Activated effector memory CD4-positive, alpha-beta T cell treated with anti-CD3 and anti-CD28 coated beads, Interleukin-2, amount 50 U/mL, for 16 hours (primary cell): Measurements from ENCODE around the gene NOPCHAP1.
"Not testable (repeated sequence)": the region's sequence is repeated elsewhere in the genome, so short reads cannot be mapped to it uniquely, and the experiment has no call there.

Experiments used
- DNase-seq: peaks from one replicate; pipeline ENCODE4 v3.0.0-alpha.2; 2020

NOPCHAP1 gene

DNA sequence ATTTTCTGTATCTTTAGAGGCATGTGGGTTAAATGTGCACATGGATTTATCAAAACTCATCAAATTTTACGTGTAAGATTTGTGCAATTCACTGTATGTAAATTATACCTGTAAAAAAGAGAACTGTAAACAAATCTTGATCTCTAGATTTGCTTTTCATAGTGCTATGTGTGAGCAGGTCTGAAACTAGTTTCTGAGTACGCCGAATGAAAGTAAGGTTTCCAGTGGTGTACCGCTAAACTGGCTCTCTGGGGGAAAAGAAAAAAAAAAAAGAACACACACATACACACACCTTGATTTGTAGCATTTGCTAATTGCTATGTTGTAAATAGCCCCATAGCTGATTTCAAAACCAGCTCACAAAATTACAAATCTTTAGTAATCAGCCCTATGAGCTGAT lies 19.4 kb upstream of the NOPCHAP1 start:
- DNase-seq, result no peak

DNA sequence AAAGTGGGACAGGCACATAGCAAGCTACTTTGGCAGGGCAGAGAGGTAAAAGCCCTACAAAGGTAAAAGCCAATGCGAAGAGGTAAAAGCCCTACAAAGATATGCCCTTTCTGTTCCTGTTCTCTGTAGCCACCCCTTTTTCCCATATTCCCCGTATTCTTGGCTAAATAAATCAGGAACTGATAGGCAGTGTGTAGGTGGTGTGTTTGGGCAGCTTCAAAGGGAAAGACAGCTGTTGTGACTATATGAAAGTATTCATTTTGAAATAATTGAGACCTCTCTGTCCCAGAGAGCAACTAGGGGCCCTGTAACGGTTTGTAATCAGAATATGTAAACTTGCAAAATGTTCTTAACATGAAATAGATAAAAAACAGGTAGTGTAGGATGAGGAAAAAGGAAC lies 16.8 kb upstream of the NOPCHAP1 start:
- no peak for DNase-seq

DNA sequence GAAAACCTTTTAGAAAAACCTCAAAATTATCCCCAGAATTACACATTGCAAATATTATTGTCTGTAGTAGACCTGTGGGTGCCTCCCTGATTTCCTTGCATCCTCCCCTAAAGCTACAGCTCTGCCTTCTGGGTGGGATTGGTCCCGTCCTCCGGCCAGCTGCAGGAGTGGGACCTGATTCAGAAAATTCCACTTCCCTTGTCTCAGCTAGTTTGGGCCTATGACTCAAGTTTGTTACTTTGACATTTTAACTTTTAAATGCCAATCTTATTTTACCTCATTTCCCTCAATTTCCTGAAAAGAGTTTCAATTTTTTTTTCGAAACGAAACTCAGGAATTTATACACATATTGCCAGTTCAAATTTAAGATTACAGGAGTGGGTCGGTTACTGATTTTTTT lies 14.8 kb upstream of the NOPCHAP1 start:
- no peak for DNase-seq

DNA sequence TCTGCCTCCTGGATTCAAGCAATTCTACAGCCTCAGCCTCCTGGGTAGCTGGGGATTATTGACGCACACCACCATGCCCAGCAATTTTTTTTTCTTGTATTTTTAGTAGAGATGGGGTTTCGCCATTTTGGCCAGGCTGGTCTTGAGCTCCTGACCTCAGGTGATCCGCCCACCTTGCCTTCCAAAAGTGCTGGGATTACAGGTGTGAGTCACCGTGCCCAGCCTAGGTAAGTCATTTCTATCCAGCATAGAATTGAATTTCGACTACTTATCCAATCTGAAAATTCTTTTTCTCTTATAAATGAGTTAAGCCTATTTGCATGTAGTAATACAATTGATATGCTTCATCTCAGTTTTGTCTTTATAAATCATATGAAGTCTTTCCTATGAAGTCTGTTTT lies 12.9 kb upstream of the NOPCHAP1 start:
- DNase-seq, result no peak

DNA sequence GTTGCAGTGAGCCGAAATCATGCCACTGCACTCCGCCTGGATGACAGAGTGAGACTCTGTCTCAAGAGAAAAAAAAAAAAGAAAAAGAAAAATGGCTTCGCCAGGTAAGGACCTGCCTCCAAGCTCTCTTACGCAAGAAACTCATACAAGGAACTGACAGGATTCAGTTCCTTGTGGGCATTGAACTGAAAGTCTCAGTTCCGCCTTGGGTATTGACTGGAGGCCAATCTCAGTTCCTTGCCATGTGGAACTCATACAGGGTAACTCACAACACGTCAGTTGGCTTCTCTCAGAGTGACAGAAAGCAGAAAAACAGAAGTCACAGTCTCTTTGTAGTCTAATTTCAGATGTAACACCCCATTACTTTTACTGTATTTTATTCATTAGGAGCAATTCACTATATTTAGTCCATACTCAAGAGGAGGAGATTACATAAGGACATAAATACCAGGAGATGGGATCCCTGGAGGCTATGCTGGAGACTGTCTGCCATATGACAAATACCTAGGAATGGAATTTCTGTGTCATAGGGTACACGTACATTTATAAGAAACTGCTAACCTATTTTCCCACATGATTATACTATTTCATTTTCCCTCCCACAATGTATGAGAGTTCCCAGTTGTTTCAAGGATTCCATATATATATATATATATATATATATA lies 11.4 kb upstream of the NOPCHAP1 start:
- DNase-seq, result no peak

DNA sequence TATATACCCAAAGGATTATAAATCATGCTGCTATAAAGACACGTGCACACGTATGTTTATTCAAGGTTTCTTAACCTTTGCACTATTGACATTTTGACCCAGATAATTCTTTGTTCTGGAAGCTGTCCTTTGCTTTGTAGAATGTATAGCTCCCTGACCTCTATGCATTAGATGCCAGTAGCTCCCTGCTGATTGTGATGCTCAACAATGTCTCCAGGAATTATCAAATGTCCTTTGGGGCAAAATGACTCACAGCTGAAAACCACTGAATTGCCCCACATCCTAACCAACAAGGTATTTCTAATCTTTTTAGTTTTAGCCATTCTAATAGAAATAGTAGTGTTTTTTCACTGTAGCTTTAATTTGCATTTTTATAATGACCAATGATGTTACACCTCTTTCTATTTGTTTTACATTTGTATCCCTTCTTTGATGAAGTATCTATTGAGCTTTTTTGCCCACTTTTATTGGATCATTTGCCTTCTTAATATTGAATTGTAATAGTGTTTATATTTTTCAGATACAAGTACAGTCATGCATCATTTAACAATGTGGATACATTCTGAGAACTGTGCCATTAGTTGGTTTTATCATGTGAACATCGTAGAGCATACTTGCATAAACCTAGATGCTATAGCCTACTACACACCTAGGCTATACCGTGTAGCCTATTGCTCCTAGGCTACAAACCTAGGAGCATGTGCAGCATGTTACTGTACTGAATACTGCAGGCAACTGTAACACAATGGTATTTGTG lies 10.4 kb upstream of the NOPCHAP1 start:
- no peak for DNase-seq

DNA sequence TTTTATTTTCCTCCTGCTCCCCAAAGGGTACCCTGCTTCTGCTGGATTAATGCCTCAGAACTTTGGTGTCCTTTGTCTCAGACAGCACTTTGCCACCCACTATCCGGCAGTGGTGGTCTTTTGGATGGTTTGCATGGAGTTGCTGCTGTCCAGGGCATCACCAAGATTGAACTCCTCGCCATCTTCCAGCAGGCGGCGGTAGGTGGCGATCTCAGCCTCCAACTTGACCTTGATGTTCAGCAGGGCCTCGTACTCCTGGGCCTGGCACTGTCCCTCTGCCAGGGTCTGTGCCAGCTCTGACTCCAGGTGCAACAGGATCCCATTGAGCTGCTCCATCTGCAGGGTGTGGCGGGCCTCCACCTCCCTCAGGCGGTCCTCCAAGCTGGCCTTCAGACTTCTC lies 9.4 kb upstream of the NOPCHAP1 start:
- no peak for DNase-seq

DNA sequence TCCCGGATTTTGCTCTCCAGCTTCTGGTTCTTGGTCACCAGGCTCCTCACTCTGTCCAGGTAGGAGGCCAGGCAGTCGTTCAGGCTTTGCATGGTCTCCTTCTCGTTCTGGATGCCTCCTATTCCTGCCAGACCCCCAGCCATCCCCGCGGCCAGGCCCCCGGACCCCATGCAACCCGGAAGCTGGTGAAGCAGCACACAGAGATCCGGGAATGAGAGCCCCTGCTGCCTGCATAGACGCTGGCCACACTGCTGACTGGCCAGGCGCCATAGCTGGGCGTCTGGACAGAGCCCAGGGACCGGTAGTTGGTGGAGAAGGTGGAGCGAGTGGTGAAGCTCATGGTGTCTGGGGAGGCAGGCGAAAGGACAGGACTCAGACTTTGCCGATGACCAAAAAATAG lies 8.4 kb upstream of the NOPCHAP1 start:
- not testable (repeated sequence) for DNase-seq

DNA sequence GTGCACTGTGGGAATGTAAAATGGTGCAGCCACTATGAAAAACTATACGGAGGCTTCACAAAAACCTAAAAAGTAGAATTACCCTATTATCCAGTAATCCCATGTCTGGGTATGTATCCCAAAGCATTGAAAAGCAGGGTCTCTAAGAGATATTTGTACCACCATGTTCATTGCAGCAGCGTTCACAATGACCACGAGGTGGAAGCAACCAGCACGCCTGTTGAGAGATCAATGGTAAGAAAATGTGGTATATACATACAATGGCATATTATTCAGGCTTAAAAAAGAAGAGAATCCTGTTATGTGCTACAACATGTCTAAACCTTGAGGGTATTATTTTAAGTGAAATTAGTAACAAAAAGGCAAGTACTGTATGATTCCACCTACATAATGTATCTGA lies 910 bp upstream of the NOPCHAP1 start:
- no peak for DNase-seq

DNA sequence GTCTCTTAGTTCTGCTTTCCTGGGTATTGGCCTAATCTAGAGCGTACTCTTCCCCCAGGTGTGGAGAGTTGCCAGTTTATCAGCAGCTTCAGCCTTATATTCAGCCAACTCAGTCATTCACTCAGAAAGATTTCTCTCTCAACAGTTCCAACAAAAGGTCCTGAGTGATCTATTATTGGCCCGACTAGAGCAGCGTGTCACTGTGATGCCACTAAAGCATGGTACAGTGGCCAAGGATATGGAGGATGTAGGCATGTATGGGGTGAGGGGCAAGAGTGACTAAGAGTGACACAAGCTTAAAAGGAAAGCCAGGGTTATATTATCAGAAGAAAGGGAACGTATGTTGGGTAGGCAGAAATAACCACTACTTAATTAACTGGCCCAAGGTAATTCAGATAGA lies 4.8 kb downstream of the NOPCHAP1 start:
- DNase-seq, result no peak

DNA sequence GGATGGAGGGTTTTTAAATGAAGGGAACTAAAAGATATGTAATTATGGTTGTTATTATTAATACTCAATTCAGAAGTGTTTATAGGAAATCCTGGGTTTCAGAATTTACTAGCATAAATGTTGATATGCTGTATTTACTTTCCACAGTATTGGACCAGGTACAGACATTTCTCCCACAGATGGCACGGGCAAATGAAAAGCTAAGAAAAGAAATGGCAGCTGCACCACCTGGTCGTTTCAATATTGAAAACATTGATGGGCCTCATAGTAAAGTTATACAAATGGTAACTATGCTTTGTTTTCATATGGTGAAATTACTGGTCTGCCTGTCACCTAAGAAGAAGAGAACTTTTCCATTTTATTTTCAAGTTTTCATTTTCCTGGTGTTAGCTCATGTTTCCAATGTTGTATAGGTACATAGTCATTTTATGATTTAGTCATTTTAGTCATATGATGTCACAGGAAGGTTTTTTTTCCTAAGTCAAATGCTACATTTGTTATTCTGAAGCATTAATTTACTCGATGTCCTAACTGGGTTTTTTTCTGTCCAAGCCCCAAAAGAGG lies 5.5 kb downstream of the NOPCHAP1 start:
- no peak for DNase-seq

DNA sequence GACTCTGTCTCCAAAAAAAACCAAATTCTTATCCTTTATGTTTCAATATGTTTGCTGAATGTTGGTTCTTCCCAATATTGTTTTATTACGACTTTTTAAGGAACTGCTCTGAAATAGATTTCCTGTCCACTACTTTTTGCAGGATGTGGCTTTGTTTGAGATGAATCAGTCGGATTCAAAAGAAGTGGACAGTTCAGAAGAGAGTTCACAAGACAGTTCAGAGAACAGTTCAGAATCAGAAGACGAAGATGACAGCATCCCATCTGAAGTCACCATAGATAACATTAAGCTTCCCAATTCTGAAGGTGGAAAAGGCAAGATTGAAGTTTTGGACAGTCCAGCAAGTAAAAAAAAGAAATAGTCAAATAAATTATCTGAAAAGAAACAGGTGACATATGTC lies 8.2 kb downstream of the NOPCHAP1 start:
- DNase-seq, result no peak

DNA sequence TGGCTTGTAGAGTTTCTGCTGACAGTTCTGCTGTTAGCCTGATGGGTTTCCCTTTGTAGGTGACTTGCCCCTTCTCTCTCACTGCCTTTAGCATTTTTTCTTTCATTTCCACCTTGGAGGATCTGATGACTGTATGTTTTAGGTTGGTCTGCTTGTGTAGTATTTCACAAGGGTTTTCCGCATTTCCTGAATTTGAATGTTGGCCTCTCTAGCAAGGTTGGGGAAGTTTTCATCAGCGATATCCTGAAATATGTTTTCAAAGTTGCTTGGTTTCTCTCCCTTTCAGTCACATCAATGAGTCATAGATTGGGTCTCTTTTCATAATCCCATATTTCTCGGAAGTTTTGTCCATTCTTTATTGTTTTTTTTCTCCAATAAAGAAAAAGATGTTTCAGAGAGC lies 11.4 kb downstream of the NOPCHAP1 start:
- DNase-seq, result no peak

DNA sequence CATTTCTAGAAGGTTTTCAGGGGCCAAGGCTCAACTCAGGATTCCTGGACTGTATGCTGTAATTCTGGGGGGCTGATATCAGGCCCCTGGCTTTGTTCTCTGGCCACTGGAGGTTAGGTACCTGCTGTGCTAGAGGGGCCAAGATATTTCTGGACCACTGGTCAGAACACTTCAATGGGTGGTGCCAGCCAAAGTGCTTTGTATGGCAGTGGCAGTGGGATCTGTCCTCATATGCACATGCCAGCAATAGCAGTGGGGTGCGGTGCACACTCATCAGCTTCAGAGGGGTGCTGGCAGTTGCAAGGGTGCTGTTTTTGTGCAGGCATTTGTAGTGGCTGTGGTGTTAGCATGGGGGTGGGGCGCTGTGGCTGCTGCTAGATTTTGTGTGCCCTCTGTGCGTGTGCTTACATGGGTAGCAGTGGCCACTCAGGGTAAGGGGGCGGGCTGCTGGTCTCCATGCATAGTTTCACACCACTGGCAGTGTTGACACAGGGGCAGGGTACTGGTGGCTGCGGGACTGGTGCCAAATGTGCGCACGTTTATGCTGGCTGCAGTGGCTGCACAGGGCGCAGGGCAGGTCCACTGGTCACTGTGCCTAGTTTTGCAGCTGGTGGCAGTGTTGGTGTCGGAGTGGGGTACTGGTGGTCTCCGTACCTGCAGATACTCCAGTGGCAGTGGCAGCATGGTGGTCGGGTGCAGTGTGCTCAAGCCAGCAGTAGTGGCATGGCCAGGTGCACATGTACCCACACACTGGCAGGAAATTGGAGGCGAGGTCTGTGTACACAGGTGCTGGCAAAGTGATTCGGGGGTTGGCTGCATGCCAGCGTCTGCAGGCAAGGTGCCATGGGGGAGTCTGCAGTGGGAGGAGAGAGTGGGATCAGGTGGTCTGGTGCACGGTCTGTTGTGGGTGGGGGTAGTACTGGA lies 12.6 kb downstream of the NOPCHAP1 start:
- DNase-seq, result no peak

DNA sequence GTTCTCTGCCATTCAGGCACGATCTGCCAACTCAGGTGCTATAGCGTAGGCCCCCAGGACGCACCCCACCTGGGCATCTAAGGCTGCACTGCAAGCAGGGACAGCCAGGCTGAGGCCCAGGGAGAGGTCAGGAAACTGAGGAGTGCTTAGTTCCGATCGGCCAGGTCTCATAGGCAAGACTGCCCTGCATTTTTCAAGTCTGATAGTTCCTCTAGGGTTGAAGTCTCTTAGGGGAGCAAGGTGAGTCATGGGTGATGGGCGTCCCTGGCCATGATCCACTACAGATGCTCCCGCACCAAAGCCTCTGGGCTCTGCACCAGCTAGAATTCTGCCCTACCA lies 13.2 kb downstream of the NOPCHAP1 start:
- DNase-seq, result no peak

DNA sequence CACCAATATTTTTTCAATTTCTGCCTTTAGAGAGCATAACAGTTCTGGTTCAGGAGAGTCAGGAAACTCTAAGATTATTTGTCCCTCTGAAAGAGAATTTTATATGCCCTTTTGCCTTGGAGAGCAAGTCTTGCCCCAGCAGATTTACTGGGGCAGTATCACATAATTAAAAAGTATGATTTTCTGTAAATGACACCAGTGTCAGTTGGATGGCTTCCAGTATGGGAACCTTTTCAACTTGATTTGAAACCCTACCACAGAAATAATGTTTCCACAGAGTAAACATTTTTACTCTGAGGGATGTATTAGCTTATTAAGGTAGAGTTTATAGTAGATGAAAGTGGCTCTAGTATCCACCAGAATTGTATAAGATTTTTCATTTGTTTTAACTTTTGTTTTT lies 15.4 kb downstream of the NOPCHAP1 start:
- no peak for DNase-seq

DNA sequence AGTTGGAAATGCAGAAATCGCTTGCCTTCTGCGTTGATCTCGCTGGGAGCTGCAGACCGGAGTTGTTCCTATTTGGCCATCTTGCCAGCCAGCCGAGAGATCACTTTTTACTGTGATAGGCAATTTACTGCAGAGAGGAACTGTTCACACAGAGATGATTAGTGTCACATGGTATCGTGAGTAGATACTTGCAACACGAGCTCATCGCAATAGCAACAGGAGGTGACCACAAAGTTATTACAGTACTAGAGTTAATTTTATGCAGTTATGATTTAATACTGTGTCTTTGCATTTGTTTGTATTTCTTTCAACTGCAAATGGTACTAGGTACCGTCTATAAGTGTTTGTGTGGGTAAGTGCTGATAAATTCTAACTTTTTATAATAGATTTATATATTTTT lies 27.8 kb downstream of the NOPCHAP1 start:
- DNase-seq, result no peak

DNA sequence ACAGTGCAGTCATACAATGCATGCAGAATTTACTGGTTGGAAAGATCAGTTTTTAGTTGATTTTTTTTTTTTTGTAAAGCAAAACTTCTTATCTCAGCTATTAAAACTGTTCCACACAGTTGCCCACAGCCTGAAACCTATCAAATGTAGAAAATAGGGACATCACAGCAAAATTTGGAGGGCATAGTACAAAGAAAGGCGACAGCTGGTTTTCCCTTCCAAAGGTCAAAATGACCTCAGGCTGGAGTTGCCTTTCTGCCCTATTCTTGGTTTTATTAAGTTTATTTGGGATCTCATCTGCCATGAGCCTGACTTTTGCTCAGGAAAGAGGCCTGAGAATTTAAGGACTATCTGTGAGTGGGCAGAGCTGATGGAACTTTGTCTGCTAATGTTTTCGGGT lies 28.5 kb downstream of the NOPCHAP1 start:
- DNase-seq, result no peak

DNA sequence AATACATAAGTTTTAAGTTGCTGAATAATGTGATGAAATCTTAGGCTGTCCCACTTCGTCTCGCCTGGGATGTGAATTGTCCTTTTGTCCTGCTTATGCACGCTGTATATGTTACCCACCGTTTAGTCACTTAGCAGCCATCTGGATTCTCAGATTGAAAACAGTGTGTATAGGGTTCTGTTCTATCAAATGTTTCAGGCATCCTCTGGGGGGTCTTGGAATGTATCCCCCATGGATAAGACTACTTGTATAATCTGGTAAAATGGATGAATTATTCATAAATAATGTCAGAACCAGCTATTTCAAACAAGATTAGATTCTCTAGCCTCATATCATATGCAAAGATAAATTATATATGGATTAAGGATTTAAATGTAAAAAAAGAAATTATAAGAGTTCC lies 29.4 kb downstream of the NOPCHAP1 start:
- DNase-seq, result no peak

DNA sequence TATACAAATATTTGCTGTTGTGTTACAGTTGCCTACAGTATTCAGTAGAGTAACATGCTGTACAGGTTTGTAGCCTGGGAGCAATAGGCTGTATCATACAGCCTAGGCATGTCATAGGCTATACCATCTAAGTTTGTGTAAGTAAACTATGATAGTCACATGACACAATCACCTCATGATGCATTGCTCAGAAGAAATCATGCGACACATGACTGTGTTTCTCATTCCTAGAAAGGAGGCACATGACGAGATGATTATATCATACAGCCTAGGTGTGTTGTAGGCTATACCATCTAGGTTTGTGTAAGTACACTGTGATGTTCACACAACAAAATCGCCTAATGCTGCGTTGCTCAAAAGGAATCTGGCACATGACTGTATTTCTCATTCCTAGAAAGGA lies 31.9 kb downstream of the NOPCHAP1 start:
- no peak for DNase-seq

DNA sequence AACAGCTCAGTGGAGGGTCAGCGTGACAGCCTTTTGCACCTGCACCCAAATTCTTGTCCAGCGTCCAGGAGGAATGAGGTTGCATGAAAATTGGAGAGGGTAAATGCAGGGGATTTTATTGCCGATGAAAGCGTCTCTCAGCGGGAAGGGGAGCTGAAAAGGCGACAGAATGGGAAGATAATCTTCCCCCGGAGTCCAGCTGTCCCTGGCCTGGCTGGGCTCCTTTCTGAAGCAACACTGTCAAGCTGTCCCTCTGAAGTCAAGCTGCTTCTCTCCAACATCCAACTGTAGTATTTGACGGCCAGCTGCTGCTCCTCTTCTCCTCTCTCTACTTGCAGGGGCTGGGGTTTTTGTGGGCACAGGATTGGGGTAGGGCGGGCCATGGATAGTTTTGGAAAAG lies 32.7 kb downstream of the NOPCHAP1 start:
- no peak for DNase-seq

DNA sequence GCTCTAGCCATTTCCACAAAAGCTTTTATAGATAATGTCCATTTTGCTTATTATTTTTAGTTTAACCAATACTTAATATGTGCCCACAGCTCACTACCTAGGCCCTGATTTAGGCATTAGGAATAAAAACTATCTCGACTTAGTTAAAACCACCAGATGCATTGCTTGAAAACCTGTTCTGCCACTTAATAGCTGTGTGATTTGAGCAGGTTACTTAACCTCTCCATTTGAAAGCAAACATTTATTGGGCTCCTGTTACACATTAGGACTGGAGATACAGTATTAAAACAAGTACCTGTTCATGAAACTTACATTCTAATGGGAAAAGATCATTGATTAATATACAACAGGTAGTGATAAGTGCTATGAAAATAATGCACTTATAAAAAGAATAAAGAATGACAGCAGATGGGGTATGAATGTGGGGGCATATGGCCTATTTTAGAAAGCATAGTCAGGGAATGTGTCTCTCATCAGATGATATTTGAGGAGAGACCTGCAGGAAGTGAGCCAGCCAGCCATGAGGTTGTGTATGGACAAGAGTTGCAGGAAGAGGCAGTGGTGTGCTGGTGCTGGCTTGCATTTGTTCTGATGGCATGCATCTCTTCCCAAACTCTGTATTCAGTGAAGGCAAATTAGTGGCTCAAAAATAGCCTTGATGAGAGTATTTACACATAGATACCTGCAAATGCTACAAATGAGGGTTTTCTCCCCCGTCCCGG lies 34.3 kb downstream of the NOPCHAP1 start:
- no peak for DNase-seq

DNA sequence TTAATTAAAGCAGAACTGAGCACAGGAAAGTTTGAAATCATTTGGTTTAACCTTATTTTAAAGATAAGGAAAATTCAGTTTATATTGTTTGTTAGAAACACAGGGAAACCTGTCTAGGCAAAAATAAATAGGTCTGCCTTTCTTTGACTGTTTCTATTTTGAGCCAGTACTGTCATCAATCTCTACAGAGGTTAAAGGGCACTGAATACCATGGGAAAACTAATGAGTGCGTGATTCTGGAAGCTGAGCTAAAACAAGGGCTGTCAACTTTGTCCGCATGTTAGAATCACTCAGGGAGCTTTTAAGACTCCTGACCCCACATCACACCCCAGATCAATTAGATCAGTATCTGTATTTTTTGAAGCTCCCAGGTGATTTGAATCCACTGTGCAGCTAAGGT lies 38.8 kb downstream of the NOPCHAP1 start:
- no peak for DNase-seq
